Measurements from ENCODE around the gene LSM14A.
"Not testable (repeated sequence)": the region's sequence is repeated elsewhere in the genome, so short reads cannot be mapped to it uniquely, and the experiment has no call there.

The LSM14A gene

GRCh38 chr19:34237939-34238338 lies 65.6 kb downstream of the LSM14A start:
- Histone ChIP-seq H3K79me2 (ENCODE audit: insufficient read depth, low read depth) (no peaks in the 10 kb centered on the region), H3K36me3 (ENCODE audit: insufficient read depth) (no peaks in the 10 kb centered on the region), H3K27ac (no peak overlapping the region), H3K4me2 (no peak overlapping the region), H3K9ac (no peak overlapping the region), H3K4me3 (IDR thresholded peaks at IDR 0.05; ENCODE audit: insufficient read depth, low read depth, low read length) (no peak overlapping the region), H3K27me3 (ENCODE audit: insufficient read depth, low read depth) (no peaks in the 10 kb centered on the region), H3K4me1 (ENCODE audit: low read depth, poor library complexity, severe bottlenecking) (peaks cover 2% of the 10 kb centered on the region), H4K20me1 (ENCODE audit: insufficient read depth) (no peaks in the 10 kb centered on the region), H2AFZ (ENCODE audit: low read depth) (no peak overlapping the region)
- TF ChIP-seq CTCF (conservative IDR thresholded peaks at IDR 0.05; ENCODE audit: low read depth, low read length) = no peak

- H3K36me3 ChIP-seq (ENCODE audit: insufficient read depth) = no peaks in the 10 kb centered on the region
- H3K27me3 ChIP-seq (ENCODE audit: insufficient read depth, low read depth) = no peaks in the 10 kb centered on the region
- H4K20me1 ChIP-seq (ENCODE audit: insufficient read depth) = no peaks in the 10 kb centered on the region
- H3K27ac ChIP-seq = no peak overlapping the region
- H3K79me2 ChIP-seq (ENCODE audit: insufficient read depth, low read depth) = no peaks in the 10 kb centered on the region
- peak; percentile 28; the same call in 1 of the 2 replicates for TF ChIP-seq CTCF (conservative IDR thresholded peaks at IDR 0.05; ENCODE audit: low read depth, low read length)
- peaks cover 16% of the 10 kb centered on the region for H3K4me1 ChIP-seq (ENCODE audit: low read depth, poor library complexity, severe bottlenecking)
- no peak overlapping the region for H3K4me2 ChIP-seq
- no peak overlapping the region for H3K9ac ChIP-seq
- no peak overlapping the region for H3K4me3 ChIP-seq (IDR thresholded peaks at IDR 0.05; ENCODE audit: insufficient read depth, low read depth, low read length)
- H2AFZ ChIP-seq (ENCODE audit: low read depth) = no peak overlapping the region
Measured at GRCh38 chr19:34241513-34242337, 69.4 kb downstream of the LSM14A start.

GRCh38 chr19:34243138-34243875 lies 71.0 kb downstream of the LSM14A start:
- H3K9ac ChIP-seq; H3K4me3 ChIP-seq (IDR thresholded peaks at IDR 0.05; ENCODE audit: insufficient read depth, low read depth, low read length); H3K36me3 ChIP-seq (ENCODE audit: insufficient read depth); H3K27me3 ChIP-seq (ENCODE audit: insufficient read depth, low read depth); H4K20me1 ChIP-seq (ENCODE audit: insufficient read depth); H3K79me2 ChIP-seq (ENCODE audit: insufficient read depth, low read depth); H2AFZ ChIP-seq (ENCODE audit: low read depth): not testable (repeated sequence)
- H3K27ac ChIP-seq = 0 out of 2 replicates have a peak overlapping the region, but pooled peaks have one; percentile 10
- peaks cover 16% of the 10 kb centered on the region for H3K4me1 ChIP-seq (ENCODE audit: low read depth, poor library complexity, severe bottlenecking)
- peak overlapping the region; percentile 26; the same call in 1 of the 2 replicates for H3K4me2 ChIP-seq

GRCh38 chr19:34243876-34244578 lies 71.7 kb downstream of the LSM14A start:
- TF ChIP-seq CTCF (conservative IDR thresholded peaks at IDR 0.05; ENCODE audit: low read depth, low read length) = no peak
- H3K9ac ChIP-seq = no peak overlapping the region
- H3K79me2 ChIP-seq (ENCODE audit: insufficient read depth, low read depth) = no peaks in the 10 kb centered on the region
- H3K4me2 ChIP-seq = peak overlapping the region; percentile 26; the same call in 1 of the 2 replicates
- no peak overlapping the region for H3K4me3 ChIP-seq (IDR thresholded peaks at IDR 0.05; ENCODE audit: insufficient read depth, low read depth, low read length)
- H4K20me1 ChIP-seq (ENCODE audit: insufficient read depth) = no peaks in the 10 kb centered on the region
- H3K4me1 ChIP-seq (ENCODE audit: low read depth, poor library complexity, severe bottlenecking) = peaks cover 16% of the 10 kb centered on the region
- no peaks in the 10 kb centered on the region for H3K36me3 ChIP-seq (ENCODE audit: insufficient read depth)
- H2AFZ ChIP-seq (ENCODE audit: low read depth) = no peak overlapping the region
- no peaks in the 10 kb centered on the region for H3K27me3 ChIP-seq (ENCODE audit: insufficient read depth, low read depth)
- 0 out of 2 replicates have a peak overlapping the region, but pooled peaks have one; percentile 10 for H3K27ac ChIP-seq

Measured in KMS-11 (cell line).